ENCODE data around the gene DAPK1.

GRCh38 chr9:87512311-87512710 lies 14.6 kb downstream of the DAPK1 start:
- TF ChIP-seq CTCF (IDR thresholded peaks at IDR 0.05) (no peak), ZFX (IDR thresholded peaks at IDR 0.05; ENCODE audit: borderline replicate concordance) (no peak)

Data from 22Rv1 (cell line).